Medulla oblongata (tissue), 1 donor: Measurements from ENCODE around the gene CCDC150.
"Not testable (repeated sequence)": the region's sequence is repeated elsewhere in the genome, so short reads cannot be mapped to it uniquely, and the experiment has no call there.

Experiments used
- DNase-seq: peaks from one replicate; pipeline ENCODE4 v3.0.0-alpha.2; 2015; ENCODE audit errors: extremely low spot score

The CCDC150 gene

DNA sequence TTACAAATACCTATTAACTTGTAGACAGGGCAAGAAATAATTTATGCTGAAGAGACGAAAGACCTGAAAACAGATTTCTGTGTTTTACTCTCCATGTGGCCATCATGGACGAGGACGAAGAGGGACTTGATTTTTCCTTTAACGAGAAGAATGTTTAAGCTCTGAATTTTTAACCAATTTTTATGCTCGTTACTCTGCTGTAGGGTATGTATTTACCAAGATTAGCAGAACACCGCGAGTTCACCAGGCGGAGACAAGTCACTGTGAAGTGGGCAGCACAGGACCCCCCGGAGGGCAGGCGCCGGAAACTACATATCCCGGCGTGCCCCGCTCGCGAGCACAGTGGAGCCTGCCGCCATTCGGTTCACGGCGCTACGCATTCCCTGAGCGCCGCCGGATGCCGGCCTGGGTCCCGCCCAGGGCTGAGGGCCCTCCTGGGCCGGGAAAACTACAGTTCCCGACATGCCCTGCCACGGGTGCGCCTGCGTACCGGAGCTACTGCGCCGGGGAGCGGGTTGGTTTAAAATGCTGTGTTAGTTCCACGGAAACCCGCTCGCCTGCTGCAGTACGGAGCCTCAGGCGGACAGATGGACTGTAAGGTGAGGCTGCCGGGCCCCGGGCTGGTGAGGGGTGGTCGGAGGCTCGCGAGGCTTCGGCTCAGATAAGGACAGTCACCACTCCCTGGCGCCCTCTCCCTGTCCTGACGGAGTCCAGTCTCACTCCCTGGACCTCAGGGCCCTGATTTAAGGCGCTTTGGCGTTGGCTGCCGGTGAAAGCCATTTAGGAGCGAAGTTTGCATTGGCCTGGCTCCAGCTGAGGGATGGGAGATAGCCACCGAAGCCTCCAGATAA lies at the start of gene CCDC150:
TSS of gene CCDC150 (plus strand) at position 536 of the 851 bp plus-strand sequence. CDS start at position 588, 52 bp downstream.
- peak; percentile 96 for DNase-seq

DNA sequence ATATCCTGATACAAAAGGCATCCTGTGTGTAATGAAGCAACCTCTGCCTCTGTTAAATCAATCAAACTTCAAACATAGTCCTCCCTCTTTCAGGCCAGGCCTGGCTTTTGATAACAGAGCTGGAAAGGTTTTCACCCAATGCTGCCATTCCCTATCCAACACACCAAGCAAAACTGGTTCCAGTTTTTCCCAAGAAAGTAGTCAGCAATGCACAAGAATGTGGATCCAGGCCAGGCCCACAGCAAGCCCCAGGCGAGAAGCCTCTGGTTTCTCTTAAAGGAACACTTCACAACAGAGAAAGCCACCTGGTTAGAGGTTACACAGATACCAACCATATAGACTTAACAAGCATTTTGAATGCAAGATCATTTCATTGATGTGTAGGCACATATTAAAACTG lies 49.2 kb upstream of the CCDC150 start:
- peak; percentile 18 for DNase-seq

DNA sequence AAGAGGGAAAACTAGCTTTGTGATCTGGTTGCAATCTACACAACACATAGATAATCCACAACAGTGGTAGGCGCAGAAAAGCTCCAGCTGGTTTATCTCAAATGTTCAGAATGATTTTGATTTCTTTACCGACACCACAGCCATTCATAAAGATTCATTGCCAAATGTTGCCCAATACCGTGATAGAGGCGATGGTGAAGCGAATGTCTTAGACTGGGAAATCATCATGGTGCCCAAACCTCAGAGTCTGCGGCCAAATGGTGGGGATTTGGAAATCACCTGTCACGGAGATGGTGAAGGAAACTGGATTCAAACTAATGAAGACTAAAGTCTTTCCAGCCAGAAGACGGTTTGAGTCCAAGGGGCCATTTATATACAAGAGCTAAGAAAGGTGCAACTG lies 48.5 kb upstream of the CCDC150 start:
- DNase-seq, result peak; percentile 14

DNA sequence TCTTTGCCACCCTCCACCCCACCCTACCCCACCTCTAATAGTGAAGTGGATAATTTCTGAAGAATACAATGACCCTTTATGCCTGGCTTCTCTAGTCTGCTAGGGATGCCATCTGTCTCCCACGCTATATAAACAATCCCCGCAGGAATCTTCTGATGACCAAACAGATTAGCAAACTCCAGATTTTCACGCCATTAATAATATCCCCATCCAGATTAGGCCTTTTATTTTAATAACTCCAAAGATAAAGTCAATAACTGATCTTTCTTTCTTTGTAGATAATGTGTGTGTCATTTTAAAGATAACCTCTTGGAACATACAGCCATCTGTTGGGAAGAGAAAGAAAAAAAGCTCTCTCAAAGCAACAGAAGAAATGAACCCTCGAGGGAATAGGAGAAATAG lies 47.9 kb upstream of the CCDC150 start:
- DNase-seq, result peak; percentile 61

DNA sequence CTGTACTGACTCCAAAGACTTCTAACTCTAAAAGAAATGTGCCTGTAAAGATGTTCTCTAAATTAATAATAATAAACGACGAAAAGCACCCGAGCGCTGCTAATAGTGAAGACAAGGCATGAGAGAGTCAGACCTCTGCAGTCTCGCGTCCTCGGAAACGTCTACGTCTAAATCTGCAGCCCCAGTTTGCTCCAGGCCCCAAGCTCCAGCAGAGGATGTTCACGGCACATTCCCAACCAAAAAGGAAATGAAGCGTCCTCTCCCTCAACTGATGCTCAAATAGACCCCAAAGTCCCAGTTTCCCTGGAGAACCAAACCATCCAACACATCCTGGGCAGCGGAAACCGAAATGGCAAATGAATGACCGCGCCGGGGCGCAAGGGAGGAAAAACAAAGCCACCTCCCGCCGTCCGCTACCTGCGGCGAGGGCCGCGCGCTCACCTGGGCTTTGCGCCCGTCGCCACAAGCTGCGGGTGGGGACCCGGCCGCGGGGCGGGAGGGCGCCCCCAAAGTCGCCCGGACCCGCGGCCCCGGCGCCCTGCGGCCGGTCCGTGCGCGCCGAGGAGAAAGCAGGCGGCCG lies 47.1 kb upstream of the CCDC150 start:
- DNase-seq, result peak; percentile 56

DNA sequence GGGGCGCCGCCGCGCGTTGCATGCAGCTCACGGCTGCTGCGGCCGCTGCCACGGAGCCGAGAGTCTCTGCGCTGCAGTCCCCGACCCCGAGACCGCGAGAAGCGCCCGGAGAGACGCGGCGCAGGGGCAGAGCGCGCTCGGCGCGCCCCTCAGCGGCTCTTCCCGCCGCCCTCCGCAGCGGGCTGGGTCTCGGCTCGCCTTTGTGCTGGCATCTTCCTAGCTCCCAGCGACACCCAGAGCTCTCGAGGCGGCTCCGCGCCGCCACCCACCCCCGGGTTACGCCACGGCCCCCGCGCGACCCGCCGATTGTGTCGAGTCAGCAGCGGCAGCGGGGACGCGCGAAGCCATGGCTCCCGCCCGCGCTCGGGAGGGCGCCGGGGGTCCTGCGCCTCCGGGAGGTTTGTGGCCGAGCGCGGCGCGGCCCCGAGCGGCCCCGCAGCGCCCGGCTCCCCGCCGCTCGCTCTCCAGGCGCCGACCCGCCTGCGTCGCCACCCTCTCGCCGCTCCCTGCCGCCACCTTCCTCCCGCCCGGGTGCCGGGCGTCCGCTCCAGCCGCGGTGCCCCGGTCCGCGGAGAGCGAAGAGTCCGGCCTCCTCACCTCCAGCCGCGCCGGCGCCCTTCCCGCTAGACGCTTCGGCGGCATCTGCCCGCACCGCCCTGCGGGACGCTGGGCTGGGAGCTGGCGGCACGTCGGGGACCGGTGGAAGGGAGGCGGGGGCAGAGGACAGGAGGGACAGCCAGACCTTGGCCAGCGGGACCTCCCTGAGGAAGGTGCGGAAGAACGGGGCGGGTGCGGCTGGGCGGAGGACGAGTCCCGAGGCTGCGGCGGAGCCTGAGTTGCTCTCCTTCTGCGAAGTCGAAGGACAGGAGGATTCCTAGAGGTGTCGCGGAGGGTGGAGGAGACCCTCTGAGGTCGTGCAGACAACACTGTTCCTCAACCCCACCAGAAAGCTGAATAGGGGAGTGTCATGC lies 46.3 kb upstream of the CCDC150 start, which contains the start of gene HECW2:
TSS of gene HECW2 (minus strand) at position 644 of the 971 bp plus-strand sequence.
- DNase-seq, result peak; percentile 61

DNA sequence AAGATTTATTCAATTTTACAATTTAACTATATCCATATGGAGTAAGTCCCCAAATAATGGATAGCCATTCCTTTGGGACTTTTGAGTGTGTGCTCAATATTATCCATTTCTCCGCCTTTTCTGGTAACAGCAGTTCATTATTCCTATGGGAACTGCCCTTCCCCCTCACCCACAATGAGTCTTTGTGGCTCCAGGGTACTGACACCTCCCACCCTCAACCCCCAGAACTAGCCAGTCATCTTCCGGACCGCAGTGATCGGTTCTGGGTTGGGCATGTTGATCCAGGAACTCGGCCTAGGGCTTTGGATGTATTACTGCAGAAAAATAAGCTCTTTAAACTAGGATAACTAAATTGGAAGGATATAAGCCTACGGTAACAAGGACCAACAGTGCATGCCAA lies 45.4 kb upstream of the CCDC150 start:
- peak; percentile 84 for DNase-seq

DNA sequence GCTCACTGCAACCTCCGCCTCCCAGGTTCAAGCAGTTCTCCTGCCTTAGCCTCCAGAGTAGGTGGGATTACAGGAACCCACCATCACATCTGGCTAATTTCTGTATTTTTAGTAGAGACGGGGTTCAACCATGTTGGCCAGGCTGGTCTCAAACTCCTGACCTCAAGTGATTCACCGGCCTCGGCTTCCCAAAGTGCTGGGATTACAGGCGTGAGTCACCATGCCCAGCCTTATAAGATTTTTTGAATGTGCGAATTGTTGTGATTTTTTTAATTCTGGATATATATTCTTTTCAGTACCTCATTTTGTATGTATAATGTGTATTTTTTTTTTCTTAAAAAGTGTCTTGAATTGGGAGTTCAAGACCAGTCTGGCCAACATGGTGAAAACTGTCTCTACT lies 42.0 kb upstream of the CCDC150 start:
- DNase-seq, result no peak

DNA sequence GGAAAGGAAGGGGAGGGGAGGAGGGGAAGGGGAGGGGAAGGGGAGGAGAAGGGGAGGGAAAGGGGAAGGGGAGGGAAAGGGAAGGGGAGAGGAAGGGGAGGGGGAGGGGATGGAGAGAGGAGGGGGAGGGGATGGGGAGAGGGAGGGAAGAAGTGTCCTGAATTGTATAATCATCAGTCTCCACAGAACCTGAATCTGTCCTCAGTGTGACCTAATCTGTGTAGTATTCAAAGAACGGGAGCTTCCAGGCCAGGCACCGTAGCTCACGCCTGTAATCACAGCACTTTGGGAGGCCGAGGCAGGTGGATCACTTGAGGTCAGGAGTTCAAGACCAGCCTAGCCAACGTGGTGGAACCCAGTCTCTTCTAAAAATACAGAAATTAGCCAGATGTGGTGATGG lies 41.1 kb upstream of the CCDC150 start:
- DNase-seq, result no peak

DNA sequence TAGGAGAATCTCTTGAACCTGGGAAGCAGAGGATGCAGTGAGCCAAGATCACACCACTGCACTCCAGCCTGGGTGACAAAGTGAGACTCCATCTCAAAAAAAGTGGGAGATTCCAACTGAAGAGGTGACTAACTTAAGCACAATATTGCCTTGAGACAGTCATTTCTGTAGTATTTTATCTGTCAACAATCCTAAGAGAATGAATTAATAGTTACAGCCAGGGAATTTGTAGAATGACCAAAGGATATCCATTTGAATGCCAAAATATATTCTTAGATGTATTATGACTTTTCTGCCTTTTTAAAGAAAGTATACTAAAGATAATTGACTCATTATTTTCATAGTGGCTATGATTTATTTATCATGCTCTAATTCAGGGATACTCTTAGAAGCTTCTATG lies 40.7 kb upstream of the CCDC150 start:
- DNase-seq, result no peak

DNA sequence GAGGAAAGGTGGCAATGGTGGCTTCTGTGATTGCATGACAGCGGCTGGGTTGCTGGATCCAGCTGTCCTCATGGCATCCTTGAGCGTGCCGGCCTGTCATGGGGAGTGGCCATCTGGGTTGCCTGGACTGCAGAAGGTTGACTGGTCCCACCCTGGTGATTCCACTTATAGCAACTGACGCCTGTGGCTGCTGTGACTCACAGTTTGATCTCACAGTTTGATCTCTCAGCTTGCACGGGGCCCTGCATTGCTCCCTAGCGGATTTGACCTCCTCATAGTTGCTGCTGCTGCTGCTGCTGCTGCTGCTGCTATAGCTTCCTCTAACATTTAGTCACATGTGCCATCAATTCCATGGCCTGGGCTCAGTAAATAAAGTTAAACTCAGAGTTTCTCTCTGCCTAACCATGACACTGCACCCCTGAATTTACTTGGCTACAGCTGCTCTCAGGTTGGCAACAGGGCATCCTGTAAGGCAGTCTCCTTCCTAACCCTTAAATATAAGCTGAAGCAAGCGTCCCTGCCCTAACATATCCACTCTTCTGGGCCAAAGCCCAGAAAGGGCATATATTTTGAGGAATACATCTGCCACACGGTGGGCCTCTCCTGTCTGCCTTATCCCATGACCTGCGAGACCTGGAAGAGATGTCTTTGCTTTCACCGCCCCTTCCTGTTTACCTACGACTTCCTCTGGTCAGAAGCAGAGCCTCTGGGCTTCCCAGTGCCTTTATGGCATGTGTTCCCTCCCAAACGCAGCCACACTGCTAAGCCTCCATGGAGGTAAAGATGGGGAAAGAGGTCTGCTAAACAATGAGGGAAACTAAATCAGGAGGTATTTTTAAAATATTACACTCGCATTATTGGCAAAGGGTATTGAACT lies 37.8 kb upstream of the CCDC150 start:
- DNase-seq, result no peak

DNA sequence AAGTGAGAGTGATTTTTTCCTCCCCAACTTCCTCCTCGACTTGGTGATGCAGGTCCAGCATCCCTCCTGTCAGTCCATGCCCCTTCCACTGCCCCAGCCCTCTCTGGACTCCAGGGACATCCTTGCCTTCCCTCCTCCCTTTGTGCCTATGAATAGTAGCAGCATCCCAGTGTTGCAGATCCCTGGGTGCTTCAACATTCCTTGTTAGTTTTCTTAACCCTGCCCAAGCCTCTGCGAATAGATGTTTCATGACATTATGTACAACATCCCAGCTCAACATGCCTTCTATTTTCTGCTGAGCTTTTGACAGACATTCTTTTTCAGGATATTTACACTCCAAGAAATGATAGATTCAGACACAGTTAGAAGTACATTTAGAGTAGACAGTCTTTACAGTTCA lies 35.3 kb upstream of the CCDC150 start:
- DNase-seq, result no peak

DNA sequence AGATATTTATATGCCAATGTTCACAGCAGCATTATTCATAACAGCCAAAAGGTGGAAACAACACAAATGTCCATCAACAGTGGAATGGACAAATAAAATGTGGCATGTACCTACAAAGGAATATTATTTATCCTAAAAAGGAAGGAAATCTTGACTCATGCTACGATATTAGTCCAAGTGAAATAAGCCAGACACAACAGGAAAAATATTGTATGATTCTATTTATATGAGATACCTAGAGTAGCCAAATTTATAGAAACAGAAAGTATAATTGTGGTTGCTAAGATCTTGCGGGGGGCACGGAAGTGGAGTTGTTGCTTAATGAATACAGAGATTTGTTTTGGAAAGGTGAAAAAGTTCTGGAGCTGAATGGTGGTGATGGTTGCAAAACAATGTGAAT lies 33.0 kb upstream of the CCDC150 start:
- DNase-seq, result no peak

DNA sequence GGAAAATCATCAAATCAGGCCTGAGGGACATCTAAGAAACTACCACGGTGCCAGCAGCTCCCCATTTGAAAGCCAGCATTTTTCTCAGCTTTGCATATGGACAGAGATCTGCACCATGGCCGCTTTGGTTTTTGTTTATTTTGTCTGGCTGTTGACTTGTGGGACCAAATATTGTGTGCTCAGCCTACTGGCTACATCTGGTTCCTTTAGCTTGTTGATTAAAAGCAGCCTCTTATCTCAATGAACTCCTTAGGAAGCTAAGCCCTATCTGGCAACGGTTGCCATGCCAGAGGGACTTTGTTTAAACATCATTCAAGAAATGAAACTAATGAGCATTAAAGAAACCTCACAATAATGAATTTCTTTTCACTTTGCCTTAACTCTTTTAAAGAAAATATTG lies 32.4 kb upstream of the CCDC150 start:
- no peak for DNase-seq

DNA sequence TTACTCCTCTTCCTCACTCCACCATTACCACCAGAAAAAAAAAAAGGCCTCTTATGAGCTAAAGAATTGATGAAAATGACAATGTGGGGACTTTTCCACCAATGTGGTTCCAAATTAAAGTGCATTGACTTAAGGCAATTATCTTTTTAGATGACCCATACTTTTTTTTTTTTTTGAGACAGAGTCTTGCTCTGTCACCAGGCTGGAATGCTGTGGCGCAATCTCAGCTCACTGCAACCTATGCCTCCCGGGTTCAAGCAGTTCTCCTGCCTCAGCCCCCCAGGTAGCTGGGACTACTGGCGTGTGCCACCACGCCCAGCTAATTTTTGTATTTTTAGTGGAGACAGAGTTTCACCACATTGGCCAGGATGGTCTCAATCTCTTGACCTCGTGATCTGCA lies 31.6 kb upstream of the CCDC150 start:
- DNase-seq, result not testable (repeated sequence)

DNA sequence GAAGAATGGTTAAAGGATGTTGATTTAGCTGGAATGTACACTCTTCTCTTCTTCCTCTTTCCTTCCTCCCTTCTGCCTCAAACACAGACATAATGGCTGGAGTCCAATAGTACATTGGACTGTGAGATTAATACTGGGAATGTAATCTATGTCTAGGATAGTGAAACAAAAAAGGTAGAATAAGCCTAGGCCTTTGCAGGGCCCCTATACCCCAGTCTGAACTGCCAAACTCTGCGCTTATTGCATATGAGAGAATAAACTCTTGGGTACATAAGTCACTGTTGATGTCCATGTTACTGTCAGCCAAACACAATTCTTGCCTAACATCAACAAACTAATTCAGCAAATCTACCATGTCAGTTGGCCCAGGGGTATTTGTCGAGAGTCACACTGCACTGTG lies 29.7 kb upstream of the CCDC150 start:
- DNase-seq, result no peak

DNA sequence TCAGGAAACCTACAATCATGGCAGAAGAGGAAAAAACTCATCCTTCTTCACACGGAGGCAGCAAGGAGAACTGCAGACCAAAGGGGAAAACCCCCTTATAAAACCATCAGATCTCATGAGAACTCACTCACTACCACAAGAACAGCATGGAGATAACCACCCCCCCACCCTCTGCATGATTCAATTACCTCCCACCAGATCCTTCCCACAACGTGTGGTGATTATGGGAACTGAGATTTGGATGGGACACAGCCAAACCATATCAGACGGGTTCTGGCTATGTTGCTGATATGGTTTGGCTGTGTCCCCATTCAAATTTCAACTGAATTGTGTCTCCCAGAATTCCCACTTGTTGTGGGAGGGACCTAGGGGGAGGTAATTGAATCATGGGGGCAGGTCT lies 28.7 kb upstream of the CCDC150 start:
- no peak for DNase-seq

DNA sequence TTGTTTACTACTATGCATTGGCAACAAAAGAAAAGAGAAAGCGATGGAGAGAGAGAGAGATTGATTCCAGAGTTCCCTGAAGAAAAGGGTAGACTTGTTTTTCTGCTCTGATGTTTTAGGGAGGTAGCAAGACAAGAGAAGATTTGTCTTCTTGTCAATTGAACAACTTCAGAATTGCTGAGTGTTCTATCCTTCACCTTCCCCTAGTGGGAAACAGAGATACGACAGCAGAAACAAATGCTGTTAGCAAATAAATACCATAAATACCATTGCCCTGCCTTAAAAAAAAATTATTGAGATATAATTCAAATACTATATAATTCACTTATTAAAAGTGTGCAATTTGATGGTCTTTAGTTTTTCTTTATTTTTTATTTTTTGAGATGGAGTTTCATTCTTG lies 26.2 kb upstream of the CCDC150 start:
- no peak for DNase-seq

DNA sequence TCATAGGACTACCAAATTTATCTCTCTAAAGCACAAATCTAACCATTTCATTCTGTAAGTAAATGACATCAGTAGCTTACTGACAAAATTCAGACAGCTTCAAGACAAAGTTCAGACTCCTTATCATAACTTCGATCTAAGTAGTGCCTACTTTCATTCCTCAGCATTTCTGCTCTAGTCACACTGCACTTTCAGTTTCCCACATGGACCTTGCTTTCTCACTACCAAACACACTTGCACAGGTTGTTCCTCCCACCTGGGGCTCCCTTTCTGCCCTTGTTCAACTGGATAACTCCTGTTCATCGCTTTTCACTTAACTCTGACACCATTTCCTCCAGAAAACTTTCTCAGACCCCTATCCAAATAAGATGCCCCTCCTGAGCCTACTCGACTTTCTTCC lies 22.1 kb upstream of the CCDC150 start:
- DNase-seq, result no peak

DNA sequence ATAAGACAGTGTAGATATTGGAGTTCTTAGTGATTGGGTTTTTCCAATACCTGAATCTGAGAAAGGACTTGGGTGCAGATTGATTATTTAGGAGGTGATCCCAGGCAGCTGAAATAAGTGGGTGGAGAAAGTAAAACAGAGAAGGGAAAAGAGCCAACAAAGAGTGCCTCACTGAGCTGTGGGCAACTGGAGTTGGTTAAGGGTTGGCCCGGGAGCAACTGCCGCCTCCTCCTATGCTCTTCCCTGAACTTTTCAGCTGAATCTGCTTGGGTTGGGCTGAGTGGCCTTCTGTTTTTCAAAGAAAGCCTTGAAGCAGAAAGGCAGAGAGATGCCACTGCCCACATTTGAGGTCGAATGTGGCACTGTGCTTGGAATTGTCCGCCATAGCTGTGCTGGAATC lies 20.9 kb upstream of the CCDC150 start:
- no peak for DNase-seq

DNA sequence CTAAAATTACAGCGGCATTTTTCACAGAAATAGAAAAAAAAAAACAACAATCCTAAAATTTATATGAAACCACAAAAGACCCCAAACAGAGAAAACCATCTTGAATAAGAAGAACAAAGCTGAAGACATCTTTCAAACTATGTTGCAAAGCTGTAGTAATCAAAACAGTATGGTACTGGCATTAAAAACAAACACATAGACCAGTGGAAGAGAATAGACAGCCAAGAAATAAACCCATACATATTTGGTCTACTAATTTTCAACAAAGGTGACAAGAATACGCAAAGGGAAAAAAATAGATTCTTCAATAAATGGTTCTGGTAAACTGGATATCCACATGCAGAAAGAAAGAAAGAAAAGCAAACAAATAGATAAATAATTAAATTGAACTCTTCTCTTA lies 9.0 kb upstream of the CCDC150 start:
- no peak for DNase-seq
